ENCODE data around the gene USP27X. TPM values are rescaled to one million over a fixed set of nuclear protein-coding genes. Genes with fewer than 3 reads are reported as not detected.

The USP27X gene
- total and polyA plus RNA-seq, 2 donors from 2014 or later = 3.3 to 4.3 TPM

DNA sequence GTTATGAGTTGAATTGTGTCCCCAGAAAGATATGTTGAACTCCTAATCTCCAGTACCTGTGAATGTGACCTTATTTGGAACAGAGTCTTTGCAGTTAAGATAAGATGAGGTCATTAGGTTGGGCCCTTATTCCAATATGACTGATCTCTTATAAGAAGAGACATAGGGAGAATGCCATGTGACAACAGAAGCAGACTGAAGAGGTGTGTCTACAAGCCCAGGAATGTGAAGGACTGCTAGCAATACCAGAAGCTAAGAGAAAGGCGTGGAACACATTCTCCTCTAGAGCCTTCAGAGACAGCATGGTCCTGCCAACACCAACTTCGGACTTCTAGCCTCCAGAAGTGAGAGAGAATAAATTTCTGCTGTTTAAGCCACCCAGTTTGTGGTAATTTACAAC is 22.5 kb upstream of the USP27X start:
- Histone ChIP-seq H3K36me3 (ENCODE audit: control insufficient read depth in 2 of 3, insufficient read depth in 3 of 3, low read length in 3 of 3) (no peaks in the 10 kb centered on the region), H3K9me3 (ENCODE audit: control insufficient read depth in 2 of 3, insufficient read depth in 1 of 3, low read length in 3 of 3) (no peaks in the 10 kb centered on the region), H3K4me3 (ENCODE audit: low read length in 3 of 3) (no peak overlapping the region), H3K4me1 (ENCODE audit: control insufficient read depth in 2 of 3, insufficient read depth in 2 of 3, low read depth in 1 of 3, low read length in 3 of 3) (no peaks in the 10 kb centered on the region), H3K9ac (ENCODE audit: low read length in 3 of 3) (no peak overlapping the region), H3K27me3 (ENCODE audit: control insufficient read depth, insufficient read depth, low read length) (peaks cover 2% of the 10 kb centered on the region), H3K27ac (ENCODE audit: low read depth in 2 of 2, low read length in 2 of 2) (no peak overlapping the region)
- TF ChIP-seq, protein P1, sequence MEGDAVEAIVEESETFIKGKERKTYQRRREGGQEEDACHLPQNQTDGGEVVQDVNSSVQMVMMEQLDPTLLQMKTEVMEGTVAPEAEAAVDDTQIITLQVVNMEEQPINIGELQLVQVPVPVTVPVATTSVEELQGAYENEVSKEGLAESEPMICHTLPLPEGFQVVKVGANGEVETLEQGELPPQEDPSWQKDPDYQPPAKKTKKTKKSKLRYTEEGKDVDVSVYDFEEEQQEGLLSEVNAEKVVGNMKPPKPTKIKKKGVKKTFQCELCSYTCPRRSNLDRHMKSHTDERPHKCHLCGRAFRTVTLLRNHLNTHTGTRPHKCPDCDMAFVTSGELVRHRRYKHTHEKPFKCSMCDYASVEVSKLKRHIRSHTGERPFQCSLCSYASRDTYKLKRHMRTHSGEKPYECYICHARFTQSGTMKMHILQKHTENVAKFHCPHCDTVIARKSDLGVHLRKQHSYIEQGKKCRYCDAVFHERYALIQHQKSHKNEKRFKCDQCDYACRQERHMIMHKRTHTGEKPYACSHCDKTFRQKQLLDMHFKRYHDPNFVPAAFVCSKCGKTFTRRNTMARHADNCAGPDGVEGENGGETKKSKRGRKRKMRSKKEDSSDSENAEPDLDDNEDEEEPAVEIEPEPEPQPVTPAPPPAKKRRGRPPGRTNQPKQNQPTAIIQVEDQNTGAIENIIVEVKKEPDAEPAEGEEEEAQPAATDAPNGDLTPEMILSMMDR (IDR thresholded peaks at IDR 0.05; ENCODE audit: borderline replicate concordance, extremely low read depth, insufficient read depth) = no peak
- no peak for FAIRE-seq
- no peak for DNase-seq
- intact Hi-C loops (cut with DNase I) = no loop called here

DNA sequence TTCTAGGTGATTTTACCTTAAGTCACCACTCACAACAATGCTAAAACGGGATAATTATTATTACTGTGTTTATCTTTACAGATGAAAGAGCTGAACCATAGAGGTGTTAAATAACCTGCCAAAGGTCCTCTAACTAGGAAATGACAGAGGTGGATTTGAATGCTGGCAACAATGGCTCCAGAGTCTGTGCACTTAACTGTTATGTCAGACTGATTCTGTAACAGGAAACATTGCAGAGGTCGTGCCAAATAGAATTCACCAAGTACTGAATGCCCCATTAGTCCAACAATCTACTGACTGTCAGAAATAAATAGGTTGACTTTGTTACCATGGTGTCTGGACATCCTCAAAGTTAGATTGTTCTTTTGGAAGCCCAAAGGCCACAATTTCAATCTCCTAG is 20.9 kb upstream of the USP27X start:
- Histone ChIP-seq H3K9me3 (ENCODE audit: control insufficient read depth in 2 of 3, insufficient read depth in 1 of 3, low read length in 3 of 3) (no peaks in the 10 kb centered on the region), H3K4me3 (ENCODE audit: low read length in 3 of 3) (no peak overlapping the region), H3K36me3 (ENCODE audit: control insufficient read depth in 2 of 3, insufficient read depth in 3 of 3, low read length in 3 of 3) (no peaks in the 10 kb centered on the region), H3K27me3 (ENCODE audit: control insufficient read depth, insufficient read depth, low read length) (peaks cover under 1% of the 10 kb centered on the region), H3K9ac (ENCODE audit: low read length in 3 of 3) (no peak overlapping the region), H3K27ac (ENCODE audit: low read depth in 2 of 2, low read length in 2 of 2) (no peak overlapping the region), H3K4me1 (ENCODE audit: control insufficient read depth in 2 of 3, insufficient read depth in 2 of 3, low read depth in 1 of 3, low read length in 3 of 3) (no peaks in the 10 kb centered on the region)
- intact Hi-C loops (cut with DNase I) = no loop called here
- TF ChIP-seq, protein P1 (IDR thresholded peaks at IDR 0.05; ENCODE audit: borderline replicate concordance, extremely low read depth, insufficient read depth) = no peak
- FAIRE-seq (no peak), DNase-seq (no peak)

DNA sequence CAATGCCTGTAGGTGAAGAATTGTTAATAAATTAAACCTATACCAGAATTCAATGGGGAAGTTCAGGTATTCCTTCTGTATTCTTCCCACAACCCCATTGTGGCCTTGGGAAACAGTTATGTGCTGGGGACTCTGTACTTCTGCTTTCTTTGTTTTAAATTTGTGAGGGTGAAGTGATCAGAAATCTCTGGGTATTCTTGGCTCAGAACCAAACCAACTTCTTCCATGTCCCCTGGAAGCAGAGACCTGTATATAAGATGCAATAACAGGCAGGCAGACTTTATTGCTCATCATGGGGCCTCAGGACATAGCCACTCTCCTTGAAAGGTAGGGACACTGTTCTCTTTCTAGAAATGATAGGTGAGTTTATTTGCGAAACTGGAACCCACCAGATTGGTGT is 19.8 kb upstream of the USP27X start:
- Histone ChIP-seq H3K4me3 (ENCODE audit: low read length in 3 of 3) (no peak overlapping the region), H3K9me3 (ENCODE audit: control insufficient read depth in 2 of 3, insufficient read depth in 1 of 3, low read length in 3 of 3) (no peaks in the 10 kb centered on the region), H3K36me3 (ENCODE audit: control insufficient read depth in 2 of 3, insufficient read depth in 3 of 3, low read length in 3 of 3) (no peaks in the 10 kb centered on the region), H3K9ac (ENCODE audit: low read length in 3 of 3) (no peak overlapping the region), H3K27me3 (ENCODE audit: control insufficient read depth, insufficient read depth, low read length) (no peaks in the 10 kb centered on the region), H3K27ac (ENCODE audit: low read depth in 2 of 2, low read length in 2 of 2) (no peak overlapping the region), H3K4me1 (ENCODE audit: control insufficient read depth in 2 of 3, insufficient read depth in 2 of 3, low read depth in 1 of 3, low read length in 3 of 3) (no peaks in the 10 kb centered on the region)
- intact Hi-C loops (cut with DNase I) = no loop called here
- FAIRE-seq (no peak), DNase-seq (no peak)
- TF ChIP-seq, protein P1 (IDR thresholded peaks at IDR 0.05; ENCODE audit: borderline replicate concordance, extremely low read depth, insufficient read depth) = no peak

GRCh38 chrX:49860867-49861535 is 18.3 kb upstream of the USP27X start:
- TF ChIP-seq, protein P1 (IDR thresholded peaks at IDR 0.05; ENCODE audit: borderline replicate concordance, extremely low read depth, insufficient read depth) = no peak
- intact Hi-C loops (cut with DNase I) = no loop called here
- no peak overlapping the region for H3K27ac ChIP-seq (ENCODE audit: low read depth in 2 of 2, low read length in 2 of 2)
- FAIRE-seq (no peak), DNase-seq (no peak)
- no peaks in the 10 kb centered on the region for H3K9me3 ChIP-seq (ENCODE audit: control insufficient read depth in 2 of 3, insufficient read depth in 1 of 3, low read length in 3 of 3)
- no peaks in the 10 kb centered on the region for H3K27me3 ChIP-seq (ENCODE audit: control insufficient read depth, insufficient read depth, low read length)
- no peak overlapping the region for H3K9ac ChIP-seq (ENCODE audit: low read length in 3 of 3)
- H3K36me3 ChIP-seq (ENCODE audit: control insufficient read depth in 2 of 3, insufficient read depth in 3 of 3, low read length in 3 of 3) = no peaks in the 10 kb centered on the region
- H3K4me3 ChIP-seq (ENCODE audit: low read length in 3 of 3) = no peak overlapping the region
- no peaks in the 10 kb centered on the region for H3K4me1 ChIP-seq (ENCODE audit: control insufficient read depth in 2 of 3, insufficient read depth in 2 of 3, low read depth in 1 of 3, low read length in 3 of 3)

All from kidney (tissue), 14 donors.